Peyer's patch (tissue), 4 donors: Measurements from ENCODE around the gene MEIOC.

Source experiments
- CTCF ChIP-seq, 6 experiments: fragments of 450-650 bp in 4 of 6; fragments of 200-600 bp in 2 of 6; sonication (generic) in 1 of 6; IDR thresholded peaks; one replicate each; pipeline ENCODE4 v1.5.1; 2017 to 2019; ENCODE audit warnings: antibody characterized with exemption in 6 of 6, mild to moderate bottlenecking in 3 of 6, moderate library complexity in 1 of 6
- POLR2A ChIP-seq, 2 donors: fragments of 450-650 bp; IDR thresholded peaks; one replicate each; pipeline ENCODE4 v1.5.1; 2017; ENCODE audit warnings: antibody characterized with exemption in 2 of 2, mild to moderate bottlenecking in 2 of 2, moderate library complexity in 2 of 2

- peak in 5 of 6 experiments; percentile 23 to 55 (median 40) for TF ChIP-seq CTCF (IDR thresholded peaks at IDR 0.05)
- no peak for TF ChIP-seq POLR2A (IDR thresholded peaks at IDR 0.05)
These were observed 19.7 kb upstream of the MEIOC start for GRCh38 chr17:44636562-44636961.
